ENCODE data around the gene SYAP1.
A peak's percentile ranks its signal among the peaks of the same experiment; 100 is the strongest.

The SYAP1 gene

DNA sequence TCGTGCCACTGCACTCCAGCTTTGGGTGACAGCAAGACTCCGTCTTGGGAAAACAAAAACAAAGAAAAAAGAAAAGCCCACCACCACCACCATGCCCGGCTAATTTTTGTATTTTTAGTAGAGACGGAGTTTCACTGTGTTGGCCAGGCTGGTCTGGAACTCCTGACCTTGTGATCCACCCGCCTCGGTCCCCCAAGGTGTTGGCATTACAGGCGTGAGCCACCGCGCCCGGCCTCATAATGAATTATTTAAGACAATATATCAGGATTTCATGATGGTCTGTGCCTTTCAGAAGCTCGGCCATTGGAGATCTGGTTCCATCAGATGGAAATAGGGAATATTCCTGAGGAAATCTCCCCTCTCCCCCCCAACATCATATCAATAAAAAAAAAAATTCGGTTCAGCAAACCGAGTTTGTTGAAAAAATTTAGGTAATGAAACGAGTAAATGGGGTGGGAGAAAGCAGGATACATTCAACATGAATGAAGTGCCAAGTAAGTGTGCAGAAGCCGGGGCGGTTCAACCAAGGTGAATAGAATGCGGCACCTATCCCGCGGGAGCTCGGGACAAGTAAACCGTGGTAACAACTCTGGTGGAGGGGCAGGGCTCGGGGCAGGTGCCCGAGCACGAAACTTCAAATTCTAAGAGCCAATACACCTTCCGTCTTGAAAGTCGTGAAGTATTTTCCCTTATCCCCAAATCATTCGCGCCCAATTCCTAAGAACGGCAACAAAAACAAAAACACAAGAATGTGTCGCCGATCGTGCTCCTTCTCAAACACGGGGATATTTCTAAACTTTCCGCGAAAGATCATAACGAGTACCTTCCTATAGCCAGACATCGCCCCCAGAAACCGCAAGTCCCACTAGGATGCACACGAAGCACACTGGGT, 66.1 kb downstream of the SYAP1 start:
- peak overlapping the region; percentile 69 for H3K4me3 ChIP-seq (replicated peaks; ENCODE audit: insufficient read depth, low read length)
- no peaks in the 10 kb centered on the region for H3K27me3 ChIP-seq (ENCODE audit: insufficient read depth, poor library complexity, severe bottlenecking)
- no peak for TF ChIP-seq POLR2AphosphoS5 (IDR thresholded peaks at IDR 0.05; ENCODE audit: low read depth)
- TF ChIP-seq, protein P1, sequence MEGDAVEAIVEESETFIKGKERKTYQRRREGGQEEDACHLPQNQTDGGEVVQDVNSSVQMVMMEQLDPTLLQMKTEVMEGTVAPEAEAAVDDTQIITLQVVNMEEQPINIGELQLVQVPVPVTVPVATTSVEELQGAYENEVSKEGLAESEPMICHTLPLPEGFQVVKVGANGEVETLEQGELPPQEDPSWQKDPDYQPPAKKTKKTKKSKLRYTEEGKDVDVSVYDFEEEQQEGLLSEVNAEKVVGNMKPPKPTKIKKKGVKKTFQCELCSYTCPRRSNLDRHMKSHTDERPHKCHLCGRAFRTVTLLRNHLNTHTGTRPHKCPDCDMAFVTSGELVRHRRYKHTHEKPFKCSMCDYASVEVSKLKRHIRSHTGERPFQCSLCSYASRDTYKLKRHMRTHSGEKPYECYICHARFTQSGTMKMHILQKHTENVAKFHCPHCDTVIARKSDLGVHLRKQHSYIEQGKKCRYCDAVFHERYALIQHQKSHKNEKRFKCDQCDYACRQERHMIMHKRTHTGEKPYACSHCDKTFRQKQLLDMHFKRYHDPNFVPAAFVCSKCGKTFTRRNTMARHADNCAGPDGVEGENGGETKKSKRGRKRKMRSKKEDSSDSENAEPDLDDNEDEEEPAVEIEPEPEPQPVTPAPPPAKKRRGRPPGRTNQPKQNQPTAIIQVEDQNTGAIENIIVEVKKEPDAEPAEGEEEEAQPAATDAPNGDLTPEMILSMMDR (IDR thresholded peaks at IDR 0.05; ENCODE audit: insufficient read depth, low read length), result no peak
- TF ChIP-seq, protein P2, sequence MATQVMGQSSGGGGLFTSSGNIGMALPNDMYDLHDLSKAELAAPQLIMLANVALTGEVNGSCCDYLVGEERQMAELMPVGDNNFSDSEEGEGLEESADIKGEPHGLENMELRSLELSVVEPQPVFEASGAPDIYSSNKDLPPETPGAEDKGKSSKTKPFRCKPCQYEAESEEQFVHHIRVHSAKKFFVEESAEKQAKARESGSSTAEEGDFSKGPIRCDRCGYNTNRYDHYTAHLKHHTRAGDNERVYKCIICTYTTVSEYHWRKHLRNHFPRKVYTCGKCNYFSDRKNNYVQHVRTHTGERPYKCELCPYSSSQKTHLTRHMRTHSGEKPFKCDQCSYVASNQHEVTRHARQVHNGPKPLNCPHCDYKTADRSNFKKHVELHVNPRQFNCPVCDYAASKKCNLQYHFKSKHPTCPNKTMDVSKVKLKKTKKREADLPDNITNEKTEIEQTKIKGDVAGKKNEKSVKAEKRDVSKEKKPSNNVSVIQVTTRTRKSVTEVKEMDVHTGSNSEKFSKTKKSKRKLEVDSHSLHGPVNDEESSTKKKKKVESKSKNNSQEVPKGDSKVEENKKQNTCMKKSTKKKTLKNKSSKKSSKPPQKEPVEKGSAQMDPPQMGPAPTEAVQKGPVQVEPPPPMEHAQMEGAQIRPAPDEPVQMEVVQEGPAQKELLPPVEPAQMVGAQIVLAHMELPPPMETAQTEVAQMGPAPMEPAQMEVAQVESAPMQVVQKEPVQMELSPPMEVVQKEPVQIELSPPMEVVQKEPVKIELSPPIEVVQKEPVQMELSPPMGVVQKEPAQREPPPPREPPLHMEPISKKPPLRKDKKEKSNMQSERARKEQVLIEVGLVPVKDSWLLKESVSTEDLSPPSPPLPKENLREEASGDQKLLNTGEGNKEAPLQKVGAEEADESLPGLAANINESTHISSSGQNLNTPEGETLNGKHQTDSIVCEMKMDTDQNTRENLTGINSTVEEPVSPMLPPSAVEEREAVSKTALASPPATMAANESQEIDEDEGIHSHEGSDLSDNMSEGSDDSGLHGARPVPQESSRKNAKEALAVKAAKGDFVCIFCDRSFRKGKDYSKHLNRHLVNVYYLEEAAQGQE (IDR thresholded peaks at IDR 0.05; ENCODE audit: insufficient replicate concordance, low read depth), result no peak
- TF ChIP-seq SPI1 (IDR thresholded peaks at IDR 0.05; ENCODE audit: borderline replicate concordance, low read depth), result no peak
- TF ChIP-seq GABPA (IDR thresholded peaks at IDR 0.05; ENCODE audit: low read depth), result no peak
- peak overlapping the region; percentile 38 for H3K27ac ChIP-seq (replicated peaks)
- peak in 1 of 2 experiments; percentile 5 for DNase-seq (ENCODE audit: low read depth in 1 of 2, low spot score in 1 of 2)

DNA sequence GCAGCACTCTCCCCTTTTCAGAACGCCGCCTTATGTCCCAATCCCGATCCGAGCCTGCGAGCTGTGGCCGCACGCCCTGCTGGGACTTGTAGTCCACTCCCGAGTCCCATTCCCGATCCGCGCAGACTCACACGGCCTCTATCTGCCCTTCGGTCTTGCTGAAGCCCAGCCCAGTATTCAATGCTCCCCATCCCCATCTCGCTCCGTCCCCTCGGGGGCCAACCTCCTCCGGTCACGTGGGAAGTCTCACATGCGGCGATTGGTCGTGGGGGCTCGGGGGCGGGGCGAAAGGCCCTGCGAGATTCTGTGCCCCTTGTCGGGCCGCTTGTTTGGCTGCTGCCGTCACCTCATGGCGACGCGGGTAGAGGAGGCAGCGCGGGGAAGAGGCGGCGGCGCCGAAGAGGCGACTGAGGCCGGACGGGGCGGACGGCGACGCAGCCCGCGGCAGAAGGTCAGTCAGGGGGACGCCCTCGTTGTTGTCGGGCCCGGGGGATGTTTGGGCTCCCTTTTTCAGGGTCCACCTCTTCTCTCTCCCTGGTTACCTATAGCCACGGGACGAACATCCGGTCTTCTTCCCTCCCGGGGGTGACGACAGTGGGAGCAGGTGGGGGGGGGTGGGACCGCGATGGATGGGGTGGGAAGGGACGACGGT, 66.9 kb downstream of the SYAP1 start, which contains the start of gene TXLNG:
TSS of gene TXLNG (plus strand) at position 328 of the 652 bp plus-strand sequence. CDS start at position 350, 22 bp downstream.
- TF ChIP-seq GABPA (IDR thresholded peaks at IDR 0.05; ENCODE audit: low read depth) (no peak), POLR2AphosphoS5 (IDR thresholded peaks at IDR 0.05; ENCODE audit: low read depth) (peak; percentile 71; the same call in 1 of the 2 replicates), SPI1 (IDR thresholded peaks at IDR 0.05; ENCODE audit: borderline replicate concordance, low read depth) (no peak)
- TF ChIP-seq, protein P2 (IDR thresholded peaks at IDR 0.05; ENCODE audit: insufficient replicate concordance, low read depth), result no peak
- Histone ChIP-seq H3K27me3 (ENCODE audit: insufficient read depth, poor library complexity, severe bottlenecking) (no peaks in the 10 kb centered on the region), H3K27ac (replicated peaks) (peak within 1 kb of the TSS; percentile 81), H3K4me3 (replicated peaks; ENCODE audit: insufficient read depth, low read length) (peak within 1 kb of the TSS; percentile 69)
- peak; percentile 96 to 98 for DNase-seq (ENCODE audit: low read depth in 1 of 2, low spot score in 1 of 2)

DNA sequence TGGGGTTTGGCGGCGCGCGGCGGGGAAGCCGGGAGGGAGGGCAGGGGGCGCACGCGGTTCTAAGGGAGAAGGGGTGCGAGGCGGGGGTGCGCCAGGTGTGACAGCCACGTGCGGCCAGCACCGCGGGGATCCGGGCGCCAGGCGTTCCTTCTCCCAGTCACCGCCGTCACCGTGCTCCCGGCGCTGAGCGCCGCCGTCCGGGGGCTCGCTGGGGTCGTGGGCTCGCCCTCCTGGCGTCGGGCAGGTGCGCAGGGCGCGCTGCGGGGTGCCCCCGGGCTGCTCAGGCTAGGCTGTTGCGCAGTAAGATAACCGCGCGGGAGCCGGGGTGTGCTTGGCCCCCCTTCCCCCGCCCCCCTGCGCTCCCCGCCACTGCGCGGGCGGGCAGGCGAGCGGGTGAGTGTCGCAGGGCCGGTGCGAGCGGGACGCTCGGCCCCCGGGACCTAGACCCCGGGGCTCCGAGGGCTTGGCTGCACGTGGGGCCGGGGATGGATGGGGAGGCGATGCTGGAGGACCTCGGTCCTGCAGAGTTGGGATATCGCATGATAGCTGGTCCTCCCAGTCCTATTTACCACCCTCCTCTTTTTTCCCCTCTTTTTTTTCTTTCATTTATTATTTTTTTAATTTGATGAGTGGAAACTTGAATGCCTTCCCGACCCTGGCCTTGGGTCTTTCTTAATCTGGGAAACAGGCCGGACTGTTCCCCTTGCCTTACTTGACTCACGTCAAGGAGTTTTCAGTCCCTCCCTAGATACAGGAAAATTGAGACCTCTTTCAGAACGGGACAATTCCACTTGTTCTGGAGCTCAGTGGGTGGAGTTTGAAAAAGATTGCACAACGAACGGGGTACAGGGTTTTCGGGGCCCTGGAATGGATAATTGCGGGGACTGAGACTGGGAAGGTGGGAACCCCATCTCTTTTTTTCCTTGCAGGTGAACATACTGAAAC, 67.7 kb downstream of the SYAP1 start:
- no peak for DNase-seq (ENCODE audit: low read depth in 1 of 2, low spot score in 1 of 2)
- Histone ChIP-seq H3K4me3 (replicated peaks; ENCODE audit: insufficient read depth, low read length) (peak overlapping the region; percentile 69), H3K27ac (replicated peaks) (peak overlapping the region; percentile 81), H3K27me3 (ENCODE audit: insufficient read depth, poor library complexity, severe bottlenecking) (no peaks in the 10 kb centered on the region)
- TF ChIP-seq, protein P2 (IDR thresholded peaks at IDR 0.05; ENCODE audit: insufficient replicate concordance, low read depth), result no peak
- no peak for TF ChIP-seq GABPA (IDR thresholded peaks at IDR 0.05; ENCODE audit: low read depth)
- TF ChIP-seq, protein P1 (IDR thresholded peaks at IDR 0.05; ENCODE audit: insufficient read depth, low read length), result no peak
- no peak for TF ChIP-seq POLR2AphosphoS5 (IDR thresholded peaks at IDR 0.05; ENCODE audit: low read depth)

Measured in HL-60 (cell line).